ENCODE data around the gene DOCK4. TPM values are rescaled to one million over a fixed set of nuclear protein-coding genes. Genes with fewer than 3 reads are reported as not detected.

The DOCK4 gene
- polyA plus RNA-seq, 2 of the 4 experiments (the other 2 are of a cell fraction) = 13.7 to 15.7 TPM

GRCh38 chr7:111853201-111853990, 352.8 kb downstream of the DOCK4 start:
- Histone ChIP-seq H3K27ac (no peak overlapping the region), H3K4me1 (peaks cover 12% of the 10 kb centered on the region; the same call in 2 of the 3 replicates), H3K9me3 (no peaks in the 10 kb centered on the region), H3K4me3 (no peak overlapping the region), H3K4me2 (no peak overlapping the region)
- WGBS (ENCODE audit: missing lambda C conversion rate) = 91% methylated on average over 10 of the region's 10 CpGs
- DNase-seq (ENCODE audit: low read depth in 1 of 2, low spot score in 1 of 2) = no peak
- POLR2A ChIA-PET = no interaction called here
- no peak for TF ChIP-seq ELK1 (IDR thresholded peaks at IDR 0.05; ENCODE audit: low read depth, low read length)
- TF ChIP-seq CBX2 (IDR thresholded peaks at IDR 0.05; ENCODE audit: borderline replicate concordance, low read depth) = no peak
- no peak for TF ChIP-seq HEYL (CRISPR knock-in tag; IDR thresholded peaks at IDR 0.05)
- no peak for FAIRE-seq
- CTCF ChIA-PET = interaction anchor here (1.2 to 3.1 kb wide), 4 partner anchors 10 to 112 kb away, joined by 3 to 17 read pairs (median 5); no protein-coding TSS in a partner anchor
- ATAC-seq = peak in 1 of 2 experiments; percentile 55; a peak in 3 of 6 replicates

DNA sequence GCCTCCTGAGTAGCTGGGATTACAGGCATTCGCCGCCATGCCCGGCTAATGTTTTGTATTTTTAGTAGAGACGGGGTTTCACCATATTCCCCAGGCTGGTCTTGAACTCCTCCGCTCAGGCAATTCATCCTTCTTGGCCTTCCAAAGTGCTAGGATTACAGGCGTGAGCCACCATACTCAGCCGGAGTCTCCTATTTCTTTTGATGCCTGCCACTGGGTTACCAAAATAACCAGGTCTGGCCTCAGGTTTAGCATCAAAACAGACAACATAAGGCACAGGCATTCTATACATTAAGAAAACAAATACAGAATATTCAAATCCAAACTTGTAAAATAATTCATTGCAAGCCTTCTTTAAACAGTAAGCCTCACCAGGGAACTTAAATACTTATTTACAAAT, 354.1 kb downstream of the DOCK4 start:
- Histone ChIP-seq H3K4me1 (peaks cover 8% of the 10 kb centered on the region; the same call in 2 of the 3 replicates), H3K4me2 (no peak overlapping the region), H3K27ac (no peak overlapping the region), H3K4me3 (no peak overlapping the region), H3K9me3 (no peaks in the 10 kb centered on the region)
- ATAC-seq (no peak), DNase-seq (ENCODE audit: low read depth in 1 of 2, low spot score in 1 of 2) (no peak), FAIRE-seq (no peak)
- ChIA-PET CTCF (interaction anchor here (1.3 to 2.5 kb wide), 2 partner anchors 8 to 89 kb away, joined by 3 to 6 read pairs; no protein-coding TSS in a partner anchor), POLR2A (no interaction called here)
- WGBS (ENCODE audit: missing lambda C conversion rate) = 98% methylated on average over 7 of the region's 7 CpGs
- TF ChIP-seq BHLHE40 (IDR thresholded peaks at IDR 0.05; ENCODE audit: low read depth, low read length) = no peak
- no peak for TF ChIP-seq FOSL2 (IDR thresholded peaks at IDR 0.05)
- no peak for TF ChIP-seq FOSL2 (CRISPR knock-in tag; IDR thresholded peaks at IDR 0.05)
- no peak for TF ChIP-seq HDAC2 (IDR thresholded peaks at IDR 0.05)
- no peak for TF ChIP-seq PHF8 (IDR thresholded peaks at IDR 0.05; ENCODE audit: borderline replicate concordance, low read depth)
- no peak for TF ChIP-seq NPAS2 (CRISPR knock-in tag; IDR thresholded peaks at IDR 0.05; ENCODE audit: borderline replicate concordance)
- no peak for TF ChIP-seq HOXB13 (CRISPR knock-in tag; IDR thresholded peaks at IDR 0.05; ENCODE audit: low read depth)
- TF ChIP-seq ZSCAN20 (CRISPR knock-in tag; IDR thresholded peaks at IDR 0.05) = no peak
- no peak for TF ChIP-seq EHF (CRISPR knock-in tag; IDR thresholded peaks at IDR 0.05)
- no peak for TF ChIP-seq ATOH8 (CRISPR knock-in tag; IDR thresholded peaks at IDR 0.05; ENCODE audit: low read depth)
- no peak for TF ChIP-seq CEBPB (IDR thresholded peaks at IDR 0.05)
- TF ChIP-seq MAZ (IDR thresholded peaks at IDR 0.05; ENCODE audit: borderline replicate concordance, low read depth, low read length) = no peak
- no peak for TF ChIP-seq ZNF302 (CRISPR knock-in tag; IDR thresholded peaks at IDR 0.05)
- TF ChIP-seq, protein P1, sequence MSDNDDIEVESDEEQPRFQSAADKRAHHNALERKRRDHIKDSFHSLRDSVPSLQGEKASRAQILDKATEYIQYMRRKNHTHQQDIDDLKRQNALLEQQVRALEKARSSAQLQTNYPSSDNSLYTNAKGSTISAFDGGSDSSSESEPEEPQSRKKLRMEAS (IDR thresholded peaks at IDR 0.05) = no peak
- TF ChIP-seq POLR2A (IDR thresholded peaks at IDR 0.05; ENCODE audit: low read length) = no peak
- no peak for TF ChIP-seq FOSB (CRISPR knock-in tag; IDR thresholded peaks at IDR 0.05)
- no peak for TF ChIP-seq ESRRA (IDR thresholded peaks at IDR 0.05; ENCODE audit: borderline replicate concordance, low read length)
- TF ChIP-seq EP300 (IDR thresholded peaks at IDR 0.05) = no peak
- TF ChIP-seq CBX8 (IDR thresholded peaks at IDR 0.05) = no peak
- no peak for TF ChIP-seq RNF2 (IDR thresholded peaks at IDR 0.05; ENCODE audit: borderline replicate concordance, low read depth)
- TF ChIP-seq, protein P2, sequence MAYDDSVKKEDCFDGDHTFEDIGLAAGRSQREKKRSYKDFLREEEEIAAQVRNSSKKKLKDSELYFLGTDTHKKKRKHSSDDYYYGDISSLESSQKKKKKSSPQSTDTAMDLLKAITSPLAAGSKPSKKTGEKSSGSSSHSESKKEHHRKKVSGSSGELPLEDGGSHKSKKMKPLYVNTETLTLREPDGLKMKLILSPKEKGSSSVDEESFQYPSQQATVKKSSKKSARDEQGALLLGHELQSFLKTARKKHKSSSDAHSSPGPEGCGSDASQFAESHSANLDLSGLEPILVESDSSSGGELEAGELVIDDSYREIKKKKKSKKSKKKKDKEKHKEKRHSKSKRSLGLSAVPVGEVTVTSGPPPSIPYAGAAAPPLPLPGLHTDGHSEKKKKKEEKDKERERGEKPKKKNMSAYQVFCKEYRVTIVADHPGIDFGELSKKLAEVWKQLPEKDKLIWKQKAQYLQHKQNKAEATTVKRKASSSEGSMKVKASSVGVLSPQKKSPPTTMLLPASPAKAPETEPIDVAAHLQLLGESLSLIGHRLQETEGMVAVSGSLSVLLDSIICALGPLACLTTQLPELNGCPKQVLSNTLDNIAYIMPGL (CRISPR knock-in tag; IDR thresholded peaks at IDR 0.05; ENCODE audit: borderline replicate concordance) = no peak
